ENCODE results near the gene PAIP2.
"Not testable (repeated sequence)": the region's sequence is repeated elsewhere in the genome, so short reads cannot be mapped to it uniquely, and the experiment has no call there.

Gene PAIP2, protein sequence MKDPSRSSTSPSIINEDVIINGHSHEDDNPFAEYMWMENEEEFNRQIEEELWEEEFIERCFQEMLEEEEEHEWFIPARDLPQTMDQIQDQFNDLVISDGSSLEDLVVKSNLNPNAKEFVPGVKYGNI

DNA sequence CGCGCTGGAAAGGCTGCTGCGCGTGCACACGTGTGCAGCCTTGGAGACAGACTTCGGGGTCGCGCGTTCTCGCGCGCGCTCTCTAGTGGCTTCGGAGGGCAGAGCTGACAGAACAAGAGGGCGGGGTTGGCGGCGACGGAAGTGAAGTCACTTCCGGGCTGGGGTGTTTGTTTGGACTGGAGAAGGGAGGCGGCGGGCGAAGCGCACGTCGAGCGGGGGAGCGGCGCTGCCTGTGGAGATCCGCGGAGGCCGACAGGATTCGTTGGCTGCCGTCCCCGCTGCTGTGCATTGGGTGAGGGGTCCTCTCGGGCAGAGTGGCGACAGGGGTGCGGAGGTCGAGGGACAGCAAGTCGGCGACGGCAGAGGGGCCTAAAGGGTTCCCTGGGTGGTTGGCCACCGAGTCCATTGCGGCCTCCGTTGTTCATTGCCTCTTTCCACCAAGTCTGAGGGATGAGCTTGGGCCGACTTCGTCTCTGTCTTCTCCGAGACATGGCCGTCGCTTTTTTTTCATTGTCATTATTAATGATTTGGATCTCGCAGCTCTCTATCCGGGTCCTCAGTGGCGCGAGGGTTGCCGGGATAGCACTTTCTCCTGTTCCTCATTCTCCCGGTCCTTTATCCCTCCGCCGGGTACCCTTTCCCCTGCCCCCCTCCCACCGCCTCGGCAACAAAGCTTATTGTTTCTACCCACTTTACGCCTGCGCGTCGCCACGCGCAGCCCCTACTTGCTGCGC is at the start of gene PAIP2:
Gene PAIP2, plus strand, starts transcription at position 166 of the 734 bp plus-strand sequence. CDS start 21,931 bp downstream, outside the sequence.
- DNase-seq (ENCODE audit: low spot score), result peak; percentile 99

DNA sequence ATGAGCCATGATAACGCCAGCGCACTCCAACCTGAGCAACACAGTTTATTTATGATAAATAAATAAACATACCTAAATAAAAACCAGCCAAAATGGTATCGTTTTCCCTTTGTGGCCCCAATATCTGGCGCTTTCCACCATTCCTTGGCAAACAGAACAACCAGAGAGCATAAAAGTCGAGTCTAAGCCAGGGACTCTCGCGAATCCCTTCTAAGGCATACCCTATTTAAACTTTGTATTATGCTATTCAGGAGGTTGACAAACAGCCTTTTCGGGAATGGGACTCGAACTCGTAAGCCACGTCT is 48.5 kb upstream of the PAIP2 start:
- no peak for DNase-seq (ENCODE audit: low spot score)

DNA sequence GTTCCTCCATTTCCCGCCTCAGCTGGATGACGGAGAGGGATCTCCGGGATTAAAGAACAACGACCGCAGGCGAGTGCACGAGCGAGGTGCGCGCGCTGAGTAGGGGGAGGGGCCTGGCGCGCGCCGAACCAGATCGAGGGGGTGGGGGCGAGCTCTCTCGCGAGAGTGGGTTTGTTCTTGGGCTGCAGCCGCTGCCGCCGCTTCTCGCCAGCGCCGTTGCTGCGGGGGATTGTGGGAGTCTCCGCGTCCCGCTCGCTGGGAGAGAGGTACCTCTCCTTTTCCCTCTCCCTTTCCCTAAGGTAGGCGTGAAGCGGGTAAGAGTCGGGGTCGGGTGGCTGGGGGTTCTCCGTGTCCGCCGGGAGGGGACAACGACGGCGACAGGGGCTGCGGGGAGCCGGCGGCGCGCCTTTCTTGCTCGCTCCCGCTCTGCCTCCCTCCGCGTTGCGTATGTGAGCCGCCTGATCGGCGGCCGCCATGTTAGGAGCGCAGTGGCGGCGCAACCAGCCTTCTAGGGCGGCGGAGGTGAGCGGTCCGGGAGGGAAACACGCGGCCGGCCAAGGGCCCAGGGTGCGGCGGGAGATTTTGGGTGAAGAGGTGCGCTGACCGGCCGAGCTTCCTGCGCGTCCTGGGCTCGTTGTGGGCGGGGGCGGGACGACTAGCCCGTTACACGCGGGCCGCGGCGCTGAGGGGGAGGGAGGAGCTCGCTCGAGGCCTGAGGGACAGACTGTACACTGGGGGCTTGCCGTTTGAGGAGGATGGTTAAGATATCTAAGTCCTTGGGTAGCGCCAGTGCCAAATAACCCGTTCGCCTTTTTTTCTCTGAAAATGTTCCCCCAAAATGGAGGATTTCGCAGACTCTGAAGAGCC is 47.9 kb upstream of the PAIP2 start, which contains the start of gene MATR3:
Gene MATR3, plus strand, starts transcription at position 234 of the 867 bp plus-strand sequence. CDS start 13,676 bp downstream, outside the sequence.
- peak; percentile 97 for DNase-seq (ENCODE audit: low spot score)

DNA sequence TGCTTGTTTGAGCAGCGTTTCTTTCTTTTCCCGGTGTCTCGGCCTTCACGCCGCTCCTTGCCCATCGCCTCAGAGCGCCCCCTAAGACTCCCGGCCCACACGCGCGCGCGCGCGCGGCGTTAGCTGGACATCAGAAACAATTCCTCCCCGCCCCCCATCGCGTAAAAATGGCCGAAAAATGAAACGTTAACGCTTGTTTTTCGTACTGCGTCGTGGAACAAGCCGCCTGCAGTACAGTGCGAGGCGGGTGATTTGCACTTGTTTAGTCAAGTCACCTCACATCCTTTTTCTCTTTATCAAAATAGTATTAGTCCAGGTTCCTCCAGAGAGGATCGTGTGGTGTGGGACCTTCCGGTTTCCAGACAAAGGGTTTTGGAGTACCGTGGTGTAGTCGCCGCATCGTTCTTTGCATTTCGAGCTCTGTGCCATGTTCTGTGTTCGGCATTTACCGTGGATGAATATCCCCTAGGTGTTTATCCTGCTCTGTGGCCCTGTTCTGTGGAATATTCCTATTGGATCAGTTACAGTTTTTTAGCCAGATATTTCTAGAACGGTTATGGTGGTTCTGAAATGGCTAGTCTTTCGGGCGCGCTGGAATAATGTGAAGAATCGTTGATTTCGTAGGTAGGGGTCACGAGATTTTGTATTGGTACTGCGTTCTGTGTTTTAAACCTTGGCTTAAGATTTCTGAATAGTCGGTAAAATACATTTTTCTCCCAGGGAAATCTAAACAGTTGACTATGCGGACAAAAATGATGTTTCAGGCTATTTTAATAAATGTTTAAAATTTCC is 47.1 kb upstream of the PAIP2 start:
- DNase-seq (ENCODE audit: low spot score), result peak; percentile 75

DNA sequence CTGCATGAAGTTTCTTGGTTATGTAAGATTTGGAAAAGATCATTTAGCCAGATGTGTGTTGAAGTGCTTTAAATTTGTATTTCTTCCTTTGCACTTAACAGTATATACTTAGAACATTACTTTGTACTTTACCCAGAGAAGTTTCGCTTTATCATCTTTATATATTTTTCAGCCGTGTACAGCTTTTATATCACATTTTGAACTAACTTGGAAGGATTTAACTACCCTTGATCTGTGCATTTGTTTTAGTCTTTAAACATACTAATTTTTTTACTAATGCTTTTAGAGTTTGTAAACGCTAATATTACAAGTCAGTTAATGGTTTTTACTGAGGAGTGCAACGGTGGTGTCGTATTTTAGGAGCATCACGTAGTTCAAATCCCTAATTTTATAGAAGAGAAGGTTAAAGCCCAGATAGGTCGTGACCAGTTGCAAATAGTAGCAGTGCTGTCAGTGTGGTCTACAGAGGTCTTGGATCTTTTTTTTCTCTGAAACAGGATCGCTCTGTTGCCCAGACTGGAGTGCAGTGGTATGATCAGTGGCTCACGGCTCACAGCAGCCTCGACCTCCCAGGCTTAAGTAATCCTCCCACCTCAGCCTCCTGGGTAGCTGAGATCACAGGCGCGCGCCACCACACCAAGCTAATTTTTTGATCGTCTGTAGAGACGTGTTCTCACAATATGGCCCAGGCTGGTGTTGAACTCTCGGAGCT is 46.2 kb upstream of the PAIP2 start:
- DNase-seq (ENCODE audit: low spot score), result no peak

DNA sequence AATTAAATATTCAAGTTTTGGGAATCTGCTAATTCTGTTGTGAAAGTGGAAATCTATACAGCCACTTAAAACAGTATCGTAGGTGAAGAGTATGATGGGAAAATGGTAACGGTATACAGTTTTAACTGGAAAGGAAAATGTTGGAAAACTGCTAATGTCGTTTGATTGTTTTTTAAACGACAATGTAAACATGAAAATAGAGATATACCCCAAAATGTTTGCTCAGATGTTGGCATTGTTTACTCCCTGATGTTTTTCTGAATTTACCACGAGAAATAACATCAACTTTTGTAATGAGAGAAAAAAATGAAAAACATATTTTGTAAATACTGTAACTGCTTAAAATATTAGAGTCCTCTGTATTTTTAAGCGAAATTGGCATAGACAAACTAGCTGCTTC is 45.5 kb upstream of the PAIP2 start:
- DNase-seq (ENCODE audit: low spot score), result no peak

DNA sequence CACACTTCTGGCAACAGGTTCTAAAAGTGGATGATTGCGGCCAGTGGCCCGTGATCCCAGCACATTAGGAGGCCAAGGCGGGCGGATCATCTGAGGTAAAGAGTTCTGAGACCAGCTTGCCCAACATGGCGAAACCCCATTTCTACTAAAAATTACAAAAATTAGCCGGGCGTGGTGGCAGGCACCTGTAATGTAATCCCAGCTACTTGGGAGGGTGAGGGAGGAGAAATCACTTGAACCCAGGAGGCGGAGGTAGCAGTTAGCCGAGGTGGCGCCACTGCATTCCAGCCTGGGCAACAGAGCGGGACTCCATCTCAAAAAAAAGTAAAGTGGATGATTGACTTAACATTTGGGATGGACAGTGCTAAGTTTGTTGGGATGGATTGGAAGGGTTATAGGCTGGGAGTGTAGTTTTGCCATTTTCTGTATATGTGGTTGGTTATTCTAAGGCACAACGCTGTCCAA is 44.8 kb upstream of the PAIP2 start:
- DNase-seq (ENCODE audit: low spot score), result no peak

DNA sequence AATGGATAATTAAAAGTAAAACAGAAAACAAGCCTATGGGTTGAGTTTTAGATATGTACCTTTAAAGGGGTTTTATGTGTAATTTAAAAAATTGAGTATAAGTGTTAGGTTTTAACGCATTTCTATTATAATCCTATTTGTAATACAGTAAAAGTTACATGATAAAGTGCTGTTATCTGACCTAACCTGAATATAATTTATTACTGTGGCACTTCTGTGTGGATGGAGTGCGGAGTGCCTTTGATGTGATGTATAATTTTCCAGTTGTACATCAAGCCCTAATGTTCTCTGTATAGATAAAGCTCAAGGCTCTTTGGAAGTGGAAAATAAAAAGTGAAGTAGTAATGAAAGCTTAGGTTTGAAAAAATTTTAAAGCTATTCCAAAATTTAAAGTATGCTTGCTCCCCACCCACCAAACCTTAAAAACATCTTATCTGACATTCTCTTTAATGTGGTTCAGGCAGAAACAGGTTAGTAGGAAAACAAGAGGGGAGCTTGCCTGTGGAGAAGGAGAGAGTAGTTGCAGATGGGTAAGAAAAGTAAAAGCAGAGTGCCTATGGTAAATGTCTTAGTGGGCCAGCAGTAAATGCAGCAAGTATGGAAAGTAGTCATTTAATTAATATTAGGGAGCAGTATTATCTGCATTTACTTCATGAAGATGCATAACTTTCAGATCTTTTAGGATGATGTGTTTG is 44.1 kb upstream of the PAIP2 start:
- no peak for DNase-seq (ENCODE audit: low spot score)

DNA sequence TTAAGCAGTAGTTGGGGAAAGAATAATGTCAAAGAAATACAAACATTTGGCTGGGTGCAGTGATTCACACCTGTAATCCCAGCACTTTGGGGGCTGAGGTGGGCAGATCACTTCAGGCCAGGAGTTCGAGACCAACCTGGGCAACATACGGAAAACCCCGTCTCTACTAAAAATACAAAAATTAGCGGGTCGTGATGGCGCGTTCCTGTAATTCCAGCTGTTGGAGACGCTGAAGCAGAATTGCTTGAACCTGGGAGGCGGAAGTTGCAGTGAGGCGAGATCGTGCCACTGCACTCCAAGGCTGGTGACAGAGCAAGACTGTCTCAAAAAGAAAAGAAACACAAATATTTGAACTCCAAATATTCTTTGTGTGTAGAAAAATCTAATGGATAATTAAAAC is 43.4 kb upstream of the PAIP2 start:
- DNase-seq (ENCODE audit: low spot score), result no peak

DNA sequence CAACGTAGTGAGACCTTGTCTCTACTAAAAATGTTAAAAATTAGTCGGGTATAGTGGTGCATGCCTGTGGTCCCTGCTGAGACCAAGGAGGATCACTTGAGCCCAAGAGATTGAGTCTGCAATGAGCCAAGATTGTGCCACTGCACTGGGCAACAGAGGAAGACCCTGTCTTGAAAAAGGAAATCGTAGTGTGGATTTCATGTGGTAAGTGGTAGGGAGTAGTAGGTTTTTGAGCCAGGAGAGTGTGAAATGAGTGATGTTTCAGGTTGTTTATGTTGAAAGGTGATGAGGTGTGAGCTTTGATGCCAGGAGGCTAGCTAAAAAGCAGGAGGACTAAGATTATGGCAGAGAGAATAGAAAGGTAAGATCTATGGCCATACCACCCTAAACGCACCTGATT is 42.2 kb upstream of the PAIP2 start:
- DNase-seq (ENCODE audit: low spot score), result no peak

DNA sequence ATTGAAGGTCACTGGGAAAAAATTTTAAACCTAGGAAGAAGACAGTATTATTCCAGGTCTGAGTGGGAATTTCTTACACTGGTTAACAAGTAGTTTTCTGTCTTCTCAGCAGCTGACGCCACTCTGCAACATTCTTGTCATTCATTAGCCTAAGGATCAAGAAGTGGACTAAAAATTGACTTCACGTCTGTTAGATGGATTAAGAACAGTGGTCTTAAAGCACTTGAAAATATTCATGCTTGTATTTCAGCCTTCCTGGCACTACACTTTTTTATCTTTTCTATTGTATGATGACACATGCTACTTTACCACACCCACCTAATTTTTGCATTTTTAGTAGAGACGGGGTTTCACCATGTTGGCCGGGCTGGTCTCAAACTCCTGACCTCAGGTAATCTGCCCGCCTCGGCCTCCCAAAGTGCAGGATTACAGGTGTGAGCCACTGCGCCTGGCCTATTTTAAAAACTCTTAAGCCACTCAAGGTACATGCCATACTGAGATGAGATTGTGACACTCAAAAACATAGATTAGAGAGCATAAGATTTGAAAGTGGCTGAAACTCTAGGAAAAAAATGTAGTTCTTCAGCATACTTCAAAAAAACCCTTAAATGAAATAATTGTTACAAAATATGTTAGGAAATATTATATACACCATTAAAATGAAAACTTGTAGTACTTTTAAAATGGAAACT is 39.7 kb upstream of the PAIP2 start:
- no peak for DNase-seq (ENCODE audit: low spot score)

DNA sequence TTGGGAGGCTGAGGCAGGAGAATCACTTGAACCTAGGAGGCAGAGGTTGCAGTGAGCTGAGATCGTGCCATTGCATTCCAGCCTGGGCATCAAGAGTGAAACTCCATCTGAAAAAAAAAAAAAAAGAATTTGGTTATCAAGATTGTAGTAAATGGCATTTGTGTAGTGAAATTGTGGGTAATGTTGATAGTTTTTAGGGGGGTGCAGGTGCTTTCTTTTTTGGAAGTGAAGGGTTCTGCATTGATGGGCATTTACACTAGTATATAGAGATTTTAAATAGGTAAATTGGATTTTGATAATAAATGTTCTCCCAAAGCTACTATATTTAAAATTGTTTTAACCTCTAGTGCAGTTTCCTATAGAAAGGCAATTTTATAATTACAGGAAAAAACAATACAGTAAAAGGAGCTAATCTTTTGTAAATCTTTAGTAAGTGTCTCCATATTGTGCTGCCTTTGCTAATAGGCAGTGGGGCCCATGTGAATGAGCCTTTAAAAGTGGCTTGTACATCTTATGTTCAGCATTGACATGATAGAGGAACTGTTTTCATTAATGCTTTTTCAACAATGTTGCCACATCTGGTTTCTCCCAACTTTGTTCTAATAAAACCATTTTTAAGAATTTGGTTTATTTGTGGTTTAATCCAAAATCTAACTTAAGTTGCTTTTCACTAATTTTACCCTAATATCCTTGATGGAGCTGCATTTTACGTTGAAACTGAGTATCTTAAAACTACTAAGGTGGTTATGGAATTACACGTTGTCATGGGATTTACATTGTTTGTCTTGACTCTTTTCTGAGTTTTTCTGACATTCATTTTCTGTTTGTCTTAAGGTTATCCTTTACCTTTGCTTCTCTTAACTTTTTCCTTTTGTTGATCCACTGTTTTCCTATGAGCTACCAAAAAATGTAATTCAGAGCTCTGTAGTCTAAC is 37.0 kb upstream of the PAIP2 start:
- DNase-seq (ENCODE audit: low spot score), result no peak

DNA sequence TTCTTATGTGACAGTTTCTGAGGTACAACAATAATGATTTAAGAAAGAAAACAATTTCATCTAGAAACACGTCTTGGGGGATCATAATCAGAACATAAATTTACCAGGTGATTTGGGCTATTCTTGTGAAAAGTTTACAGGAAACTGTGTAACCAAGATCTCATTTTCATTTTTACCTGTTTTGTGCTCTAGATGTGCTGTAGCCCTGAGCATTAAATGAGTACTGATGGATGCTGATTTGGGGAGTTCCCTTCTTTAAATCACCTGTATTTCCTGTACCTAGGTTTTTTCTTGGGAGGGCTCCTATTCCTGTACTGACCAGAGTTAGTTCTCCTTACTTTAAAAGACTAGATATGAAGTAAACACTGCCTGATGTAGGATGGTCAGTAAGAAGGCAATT is 35.5 kb upstream of the PAIP2 start:
- DNase-seq (ENCODE audit: low spot score), result no peak

DNA sequence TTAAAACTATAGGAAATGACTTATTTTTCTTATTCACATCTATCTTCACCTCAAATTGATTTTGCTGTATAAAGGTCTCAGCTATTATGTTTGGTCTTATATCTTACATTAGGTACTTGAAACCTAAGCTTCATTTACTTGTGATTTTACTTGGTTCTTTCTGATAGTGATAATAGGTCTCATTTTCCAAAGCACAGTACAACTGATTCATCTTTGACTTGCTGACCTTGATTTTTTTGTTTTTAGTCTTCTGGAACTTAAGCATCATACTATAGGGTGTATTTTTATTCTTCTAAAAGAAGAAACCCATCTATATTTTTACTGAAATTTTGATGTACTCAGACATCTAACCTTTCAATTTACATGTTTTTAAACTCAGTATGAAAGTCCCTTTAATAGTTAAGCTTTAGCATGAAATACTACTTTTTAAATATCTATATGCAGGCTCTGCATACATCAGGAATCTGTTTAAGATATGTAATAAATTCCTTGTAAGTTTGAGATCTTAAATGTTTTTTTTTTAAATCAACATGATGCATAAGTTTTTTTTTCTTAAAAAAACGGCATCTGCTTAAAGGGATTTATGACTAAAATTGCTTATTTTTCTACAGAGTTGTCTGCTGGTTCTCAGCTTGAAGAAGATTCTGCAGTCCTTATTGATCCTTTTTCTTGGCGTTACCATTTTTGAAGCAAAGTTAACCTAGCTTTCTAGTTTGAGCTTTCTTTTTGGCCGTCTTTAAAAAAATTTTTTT is 34.9 kb upstream of the PAIP2 start:
- no peak for DNase-seq (ENCODE audit: low spot score)

DNA sequence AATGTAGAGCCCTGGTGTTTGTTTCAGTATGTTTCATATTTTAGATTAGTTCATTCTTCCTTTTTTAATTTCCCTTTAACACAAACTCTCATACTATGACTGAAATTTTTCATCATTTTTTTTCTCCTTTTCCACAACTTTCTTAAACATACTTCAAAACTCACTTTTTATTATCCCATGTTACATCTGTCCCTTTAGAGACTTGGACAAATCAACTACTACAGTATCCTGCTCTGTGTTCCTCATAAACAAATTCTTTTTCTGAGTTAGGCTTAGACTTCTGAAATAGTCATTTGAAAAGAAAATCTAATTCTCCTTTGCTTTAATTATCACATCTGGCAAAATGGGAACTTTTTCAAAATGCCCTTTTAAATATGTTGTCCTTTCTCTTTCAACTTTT is 32.9 kb upstream of the PAIP2 start:
- no peak for DNase-seq (ENCODE audit: low spot score)

DNA sequence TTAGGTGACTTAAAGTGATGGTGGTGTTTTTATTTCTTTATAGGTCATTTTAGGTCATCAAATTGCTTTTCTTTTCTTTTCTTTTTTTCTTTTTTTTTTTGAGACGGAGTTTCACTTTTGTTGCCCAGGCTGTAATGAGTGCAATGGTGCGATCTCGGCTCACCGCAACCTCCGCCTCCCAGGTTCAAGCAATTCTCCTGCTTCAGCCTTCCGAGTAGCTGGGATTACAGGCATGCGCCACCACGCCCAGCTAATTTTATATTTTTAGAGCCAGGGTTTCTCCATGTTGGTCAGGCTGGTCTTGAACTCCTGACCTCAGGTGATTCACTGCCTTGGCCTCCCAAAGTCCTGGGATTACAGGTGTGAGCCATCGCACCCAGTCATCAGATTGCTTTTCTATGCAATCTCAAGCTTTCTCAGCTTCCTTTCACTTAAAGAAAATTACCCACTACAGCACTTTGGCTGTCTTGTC is 30.9 kb upstream of the PAIP2 start:
- DNase-seq (ENCODE audit: low spot score), result not testable (repeated sequence)

DNA sequence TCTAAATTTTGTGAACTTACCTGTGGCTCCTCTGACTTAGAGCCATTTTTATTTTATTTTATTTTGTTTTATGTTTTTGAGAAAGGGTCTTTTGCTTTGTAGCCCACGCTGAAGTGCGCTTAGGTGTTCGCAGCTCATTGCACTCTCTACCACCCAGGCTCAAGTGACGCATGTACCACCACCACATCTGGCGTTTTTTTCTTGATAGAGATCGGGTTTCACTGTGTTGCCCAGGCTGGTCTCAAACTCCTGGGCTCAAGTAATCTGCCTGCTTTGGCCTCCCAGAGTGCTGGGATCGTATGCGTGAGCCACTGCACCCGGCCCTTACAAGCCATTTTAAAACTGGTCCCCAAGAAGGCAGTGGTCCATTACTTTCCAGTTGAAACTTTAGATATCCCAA is 29.6 kb upstream of the PAIP2 start:
- DNase-seq (ENCODE audit: low spot score), result no peak

DNA sequence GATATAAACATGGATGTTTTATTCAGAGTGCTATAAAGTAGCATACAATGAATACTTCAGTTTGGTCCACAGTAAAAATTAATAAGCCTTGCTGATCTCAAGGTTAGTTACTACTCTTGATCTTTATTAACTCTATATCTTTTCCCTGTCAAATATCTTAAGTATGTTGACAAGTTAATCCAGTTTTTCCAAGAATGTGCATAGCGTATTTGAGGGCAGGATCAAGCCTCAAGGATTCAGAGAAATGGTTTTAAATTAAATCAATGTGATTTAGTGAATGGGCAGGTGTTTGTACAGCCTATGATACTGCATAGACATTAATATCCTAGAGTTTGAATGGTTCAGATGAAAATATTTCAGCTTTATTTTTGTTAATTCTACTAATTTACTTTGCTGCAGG is 27.4 kb upstream of the PAIP2 start:
- DNase-seq (ENCODE audit: low spot score), result no peak

Data from SW480 (cell line).